Sigmoid colon (tissue), 7 donors: Measurements from ENCODE around the gene ADAMTS6. TPM values are rescaled to one million over a fixed set of nuclear protein-coding genes. Genes with fewer than 3 reads are reported as not detected.

ENCODE experiments used
- DNase-seq: peaks from one replicate; pipeline ENCODE4 v3.0.0-alpha.2; 2019
- H3K27ac ChIP-seq, 4 donors: fragments of 200-600 bp; sonication (generic); one replicate each; pipeline ENCODE4 v1.5.1; 2016 to 2019; ENCODE audit warnings: mild to moderate bottlenecking in 1 of 4
- H3K27me3 ChIP-seq, 3 donors: fragments of 200-600 bp; sonication (generic); one replicate each; pipeline ENCODE4 v1.5.1; 2019; ENCODE audit warnings: mild to moderate bottlenecking in 1 of 3
- H3K36me3 ChIP-seq, 4 donors: fragments of 200-600 bp; sonication (generic); one replicate each; pipeline ENCODE4 v1.5.1; 2016 to 2019
- H3K4me1 ChIP-seq, 4 donors: fragments of 200-600 bp; sonication (generic); one replicate each; pipeline ENCODE4 v1.5.1; 2017 to 2019
- H3K4me3 ChIP-seq, 4 donors: fragments of 200-600 bp; sonication (generic); one replicate each; pipeline ENCODE4 v1.5.1; 2017 to 2019; ENCODE audit warnings: mild to moderate bottlenecking in 2 of 4, moderate library complexity in 1 of 4
- H3K9me3 ChIP-seq, 4 donors: fragments of 200-600 bp in 3 of 4; sonication (generic) in 3 of 4; one replicate each; pipeline versions ENCODE4 v1.5.1 to v1.6.1; 2013 to 2019
- EP300 ChIP-seq, 4 donors: sonication (generic); formaldehyde crosslinking; IDR thresholded peaks; one replicate each; pipeline ENCODE4 v1.6.1; 2017; ENCODE audit warnings: antibody characterized with exemption in 4 of 4
- POLR2A ChIP-seq, 2 donors: fragments of 450-650 bp; IDR thresholded peaks; one replicate each; pipeline ENCODE4 v1.6.1; 2016; ENCODE audit warnings: antibody characterized with exemption in 2 of 2, mild to moderate bottlenecking in 2 of 2, moderate library complexity in 2 of 2
- POLR2AphosphoS5 ChIP-seq, 4 donors: sonication (generic); formaldehyde crosslinking; IDR thresholded peaks; one replicate each; pipeline ENCODE4 v1.6.1; 2017; ENCODE audit warnings: antibody characterized with exemption in 4 of 4
- WGBS, 2 donors: extraction: QIAGEN DNeasy Blood & Tissue Kit; methylation state at CpG; one replicate each; pipeline ENCODE4 v1.1.7; 2013; 5-methylcytosine and 5-hydroxymethylcytosine counted together
- intact Hi-C: fragments of 100-400 bp; cut with DNase I; formaldehyde crosslinking; loops from one replicate; pipeline ENCODE4 v1.15.1; 2023
- polyA plus RNA-seq, 3 donors: library from polyadenylated mRNA; stranded (reverse); fragments of 200-250 nt; gene quantifications; one replicate each; pipeline ENCODE4 v1.2.3, GENCODE V29; 2013
- total RNA-seq, 4 donors: library from RNA; depleted of rRNA; stranded (reverse); fragments of >200 nt; gene quantifications; one replicate each; pipeline ENCODE4 v1.1.0, GENCODE V29; 2016
- TF ChIP-seq, protein P1 (sequence below), 4 experiments: fragments of 450-650 bp in 3 of 4; fragments of 200-600 bp in 1 of 4; IDR thresholded peaks; one replicate each; pipeline ENCODE4 v1.5.1; 2016 to 2019; ENCODE audit warnings: antibody characterized with exemption in 4 of 4, mild to moderate bottlenecking in 3 of 4, moderate library complexity in 2 of 4
- donor health status: healthy with polysubstance abuse.
- donor health status: Bipolar disorder and iron deficiency.
- donor health status: healthy.

ADAMTS6 gene
- total and polyA plus RNA-seq, 7 donors = 0.74 to 18.3 (median 7.1) TPM; not detected in 2

DNA sequence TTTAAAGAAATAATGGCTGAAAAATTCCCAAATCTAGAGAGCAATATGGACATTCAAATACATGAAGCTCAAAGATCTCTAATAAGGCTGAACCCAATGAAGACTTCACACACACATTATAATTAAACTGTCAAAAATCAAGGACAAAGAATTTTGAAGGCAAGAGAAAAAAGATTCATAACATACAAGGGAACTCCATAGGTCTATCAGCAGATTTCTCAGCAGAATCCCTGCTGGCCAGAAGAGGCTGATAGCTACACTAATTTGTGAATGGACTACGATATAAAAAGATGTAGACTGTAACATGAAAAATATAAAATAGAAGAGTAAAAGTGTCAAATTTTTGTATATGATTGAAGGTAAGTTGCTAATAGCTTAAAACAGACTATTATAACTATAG, 251.9 kb downstream of the ADAMTS6 start:
- H3K4me3 ChIP-seq = no peak overlapping the region
- no peaks in the 10 kb centered on the region for H3K36me3 ChIP-seq
- H3K9me3 ChIP-seq = peaks cover 3 to 6% (median 4%) of the 10 kb centered on the region in 4 donors
- TF ChIP-seq EP300 (IDR thresholded peaks at IDR 0.05) (no peak), POLR2AphosphoS5 (IDR thresholded peaks at IDR 0.05) (no peak), POLR2A (IDR thresholded peaks at IDR 0.05) (no peak)
- TF ChIP-seq, protein P1, sequence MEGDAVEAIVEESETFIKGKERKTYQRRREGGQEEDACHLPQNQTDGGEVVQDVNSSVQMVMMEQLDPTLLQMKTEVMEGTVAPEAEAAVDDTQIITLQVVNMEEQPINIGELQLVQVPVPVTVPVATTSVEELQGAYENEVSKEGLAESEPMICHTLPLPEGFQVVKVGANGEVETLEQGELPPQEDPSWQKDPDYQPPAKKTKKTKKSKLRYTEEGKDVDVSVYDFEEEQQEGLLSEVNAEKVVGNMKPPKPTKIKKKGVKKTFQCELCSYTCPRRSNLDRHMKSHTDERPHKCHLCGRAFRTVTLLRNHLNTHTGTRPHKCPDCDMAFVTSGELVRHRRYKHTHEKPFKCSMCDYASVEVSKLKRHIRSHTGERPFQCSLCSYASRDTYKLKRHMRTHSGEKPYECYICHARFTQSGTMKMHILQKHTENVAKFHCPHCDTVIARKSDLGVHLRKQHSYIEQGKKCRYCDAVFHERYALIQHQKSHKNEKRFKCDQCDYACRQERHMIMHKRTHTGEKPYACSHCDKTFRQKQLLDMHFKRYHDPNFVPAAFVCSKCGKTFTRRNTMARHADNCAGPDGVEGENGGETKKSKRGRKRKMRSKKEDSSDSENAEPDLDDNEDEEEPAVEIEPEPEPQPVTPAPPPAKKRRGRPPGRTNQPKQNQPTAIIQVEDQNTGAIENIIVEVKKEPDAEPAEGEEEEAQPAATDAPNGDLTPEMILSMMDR (IDR thresholded peaks at IDR 0.05) = no peak
- H3K27me3 ChIP-seq = no peaks in the 10 kb centered on the region
- H3K4me1 ChIP-seq = no peaks in the 10 kb centered on the region
- H3K27ac ChIP-seq = no peak overlapping the region
- intact Hi-C loops = no loop called here
- no peak for DNase-seq
- 96% methylated on average over 1 of the region's 1 CpG for WGBS, 2 donors

DNA sequence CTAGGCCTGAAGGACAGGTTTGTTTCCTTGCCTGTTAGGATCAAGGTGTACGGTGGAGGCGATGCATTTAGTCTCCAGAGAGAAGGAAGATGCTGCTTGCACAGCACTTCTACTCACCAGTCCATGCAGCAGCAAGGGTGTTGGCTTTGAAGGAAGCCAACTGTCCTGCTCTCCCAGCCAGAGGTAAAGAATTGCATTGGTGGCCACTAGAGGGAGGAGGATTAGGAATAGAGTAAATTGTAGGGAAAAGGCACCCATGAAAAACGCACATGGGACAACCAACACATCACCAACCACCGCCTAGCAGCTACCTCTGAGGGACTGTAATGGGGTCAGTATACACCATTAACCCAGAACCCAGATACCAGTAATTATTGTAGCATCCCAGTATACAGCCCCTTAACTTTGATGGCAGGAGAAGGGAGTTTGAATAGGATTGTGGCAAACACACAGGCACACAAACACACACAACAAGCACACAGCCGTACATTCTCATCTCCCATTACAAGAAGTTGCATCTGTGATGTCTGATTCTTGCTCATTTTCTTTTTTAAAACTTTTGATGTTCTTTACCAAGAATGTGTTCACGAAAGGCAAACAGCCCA, 267.7 kb downstream of the ADAMTS6 start:
- TF ChIP-seq, protein P1 (IDR thresholded peaks at IDR 0.05) = peak in 3 of 4 experiments; percentile 18 to 28 (median 20)
- no peak for TF ChIP-seq EP300 (IDR thresholded peaks at IDR 0.05)
- H3K4me3 ChIP-seq = no peak overlapping the region

DNA sequence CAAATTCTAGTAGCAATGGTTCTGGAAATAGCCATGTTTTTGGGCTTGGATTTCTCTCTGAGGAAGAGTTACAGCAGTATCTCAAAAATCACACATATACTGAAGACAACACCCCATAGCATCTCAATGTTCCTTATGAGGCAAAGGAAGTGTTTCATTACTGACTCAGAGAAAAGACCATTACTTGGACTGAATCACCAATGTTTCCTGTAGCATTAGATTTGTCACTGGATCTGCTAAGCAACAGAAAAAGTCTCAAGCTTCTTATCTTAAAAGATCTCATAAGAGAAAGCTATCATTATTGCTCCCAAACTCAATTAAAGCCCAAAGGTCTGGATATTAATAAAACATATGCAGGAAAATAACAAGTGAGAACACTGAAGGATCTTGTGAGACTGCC, 272.4 kb downstream of the ADAMTS6 start:
- intact Hi-C loops = loop anchor here (10.0 kb wide), 1 partner anchor 255 kb away; no protein-coding TSS in a partner anchor
- H3K27me3 ChIP-seq = no peaks in the 10 kb centered on the region
- H3K9me3 ChIP-seq = no peaks in the 10 kb centered on the region
- DNase-seq = no peak
- H3K4me3 ChIP-seq = no peak overlapping the region
- no peak overlapping the region for H3K27ac ChIP-seq
- no peaks in the 10 kb centered on the region for H3K4me1 ChIP-seq
- no peak for TF ChIP-seq POLR2AphosphoS5 (IDR thresholded peaks at IDR 0.05)
- TF ChIP-seq, protein P1 (IDR thresholded peaks at IDR 0.05) = no peak
- TF ChIP-seq EP300 (IDR thresholded peaks at IDR 0.05) = no peak
- TF ChIP-seq POLR2A (IDR thresholded peaks at IDR 0.05) = no peak
- no peaks in the 10 kb centered on the region for H3K36me3 ChIP-seq

More for the DNA sequence above, 267.7 kb downstream of the ADAMTS6 start:
- Histone ChIP-seq H3K27me3 (no peaks in the 10 kb centered on the region), H3K27ac (no peak overlapping the region), H3K4me1 (no peaks in the 10 kb centered on the region), H3K36me3 (no peaks in the 10 kb centered on the region), H3K9me3 (no peaks in the 10 kb centered on the region)
- WGBS, 2 donors = 78 to 89% methylated on average over 6 of the region's 6 CpGs
- DNase-seq = no peak
- intact Hi-C loops = no loop called here

DNA sequence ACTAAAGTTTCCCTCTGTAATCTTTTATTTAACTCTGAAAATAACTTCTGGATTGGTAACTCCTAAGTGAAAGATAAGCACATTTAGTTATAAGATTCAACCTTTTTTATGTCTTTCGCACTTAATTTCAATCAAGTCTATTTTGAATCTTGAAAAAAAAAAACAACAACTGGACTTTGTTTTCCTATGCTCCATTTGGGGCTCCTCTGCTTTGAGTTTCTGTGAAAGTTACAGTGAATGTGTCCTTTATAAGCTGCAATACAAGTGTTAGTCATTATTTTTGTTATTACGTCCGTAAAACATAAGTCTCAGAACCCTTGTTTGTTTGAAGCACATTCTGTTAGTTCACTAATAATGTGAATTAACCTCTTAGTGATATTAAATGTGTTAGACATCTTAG, 276.8 kb downstream of the ADAMTS6 start:
- Histone ChIP-seq H3K9me3 (no peaks in the 10 kb centered on the region), H3K4me3 (no peak overlapping the region), H3K4me1 (no peaks in the 10 kb centered on the region), H3K27ac (no peak overlapping the region), H3K27me3 (no peaks in the 10 kb centered on the region), H3K36me3 (no peaks in the 10 kb centered on the region)
- 84 to 90% methylated on average over 3 of the region's 3 CpGs for WGBS, 2 donors
- intact Hi-C loops = loop anchor here (10.0 kb wide), 1 partner anchor 250 kb away; no protein-coding TSS in a partner anchor
- DNase-seq = no peak
- TF ChIP-seq, protein P1 (IDR thresholded peaks at IDR 0.05) = no peak
- TF ChIP-seq POLR2AphosphoS5 (IDR thresholded peaks at IDR 0.05) = no peak
- no peak for TF ChIP-seq POLR2A (IDR thresholded peaks at IDR 0.05)
- no peak for TF ChIP-seq EP300 (IDR thresholded peaks at IDR 0.05)

DNA sequence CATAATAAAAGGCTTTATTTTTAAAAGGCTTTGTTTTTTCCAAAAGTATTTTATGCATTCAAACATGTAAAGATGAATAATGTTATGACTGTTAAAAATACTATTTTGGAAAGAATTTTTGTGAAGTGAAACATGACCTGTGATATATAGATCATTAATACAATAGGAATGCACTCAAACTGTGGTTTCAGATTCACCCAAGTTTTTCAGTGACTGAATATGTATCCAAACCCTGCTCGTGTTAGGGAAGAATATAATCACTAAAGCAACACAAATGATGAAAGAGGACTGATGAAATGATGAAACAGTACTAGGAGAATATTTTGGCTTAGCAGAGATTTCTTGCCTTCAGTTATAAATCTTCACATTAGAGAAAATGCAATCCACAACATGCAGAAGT, 278.0 kb downstream of the ADAMTS6 start:
- no peaks in the 10 kb centered on the region for H3K27me3 ChIP-seq
- H3K36me3 ChIP-seq = no peaks in the 10 kb centered on the region
- TF ChIP-seq, protein P1 (IDR thresholded peaks at IDR 0.05) = no peak
- TF ChIP-seq POLR2A (IDR thresholded peaks at IDR 0.05) (no peak), POLR2AphosphoS5 (IDR thresholded peaks at IDR 0.05) (no peak), EP300 (IDR thresholded peaks at IDR 0.05) (no peak)
- DNase-seq = no peak
- H3K4me1 ChIP-seq = no peaks in the 10 kb centered on the region
- no peak overlapping the region for H3K27ac ChIP-seq
- H3K4me3 ChIP-seq = no peak overlapping the region
- no peaks in the 10 kb centered on the region for H3K9me3 ChIP-seq
- 65 to 74% methylated on average over 1 of the region's 1 CpG for WGBS, 2 donors
- intact Hi-C loops = loop anchor here (10.0 kb wide), 1 partner anchor 249 kb away; no protein-coding TSS in a partner anchor
